CD4-positive, alpha-beta T cell treated with Interleukin-2 at 100 ng/mL for 4 hours (primary cell): ENCODE data around the gene SEMA6B.
"Not testable (repeated sequence)": the region's sequence is repeated elsewhere in the genome, so short reads cannot be mapped to it uniquely, and the experiment has no call there.

Source experiments
- DNase-seq: peaks from one replicate; pipeline ENCODE4 v3.0.0-alpha.2; 2020; ENCODE audit warnings: low spot score

The SEMA6B gene, protein sequence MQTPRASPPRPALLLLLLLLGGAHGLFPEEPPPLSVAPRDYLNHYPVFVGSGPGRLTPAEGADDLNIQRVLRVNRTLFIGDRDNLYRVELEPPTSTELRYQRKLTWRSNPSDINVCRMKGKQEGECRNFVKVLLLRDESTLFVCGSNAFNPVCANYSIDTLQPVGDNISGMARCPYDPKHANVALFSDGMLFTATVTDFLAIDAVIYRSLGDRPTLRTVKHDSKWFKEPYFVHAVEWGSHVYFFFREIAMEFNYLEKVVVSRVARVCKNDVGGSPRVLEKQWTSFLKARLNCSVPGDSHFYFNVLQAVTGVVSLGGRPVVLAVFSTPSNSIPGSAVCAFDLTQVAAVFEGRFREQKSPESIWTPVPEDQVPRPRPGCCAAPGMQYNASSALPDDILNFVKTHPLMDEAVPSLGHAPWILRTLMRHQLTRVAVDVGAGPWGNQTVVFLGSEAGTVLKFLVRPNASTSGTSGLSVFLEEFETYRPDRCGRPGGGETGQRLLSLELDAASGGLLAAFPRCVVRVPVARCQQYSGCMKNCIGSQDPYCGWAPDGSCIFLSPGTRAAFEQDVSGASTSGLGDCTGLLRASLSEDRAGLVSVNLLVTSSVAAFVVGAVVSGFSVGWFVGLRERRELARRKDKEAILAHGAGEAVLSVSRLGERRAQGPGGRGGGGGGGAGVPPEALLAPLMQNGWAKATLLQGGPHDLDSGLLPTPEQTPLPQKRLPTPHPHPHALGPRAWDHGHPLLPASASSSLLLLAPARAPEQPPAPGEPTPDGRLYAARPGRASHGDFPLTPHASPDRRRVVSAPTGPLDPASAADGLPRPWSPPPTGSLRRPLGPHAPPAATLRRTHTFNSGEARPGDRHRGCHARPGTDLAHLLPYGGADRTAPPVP

DNA sequence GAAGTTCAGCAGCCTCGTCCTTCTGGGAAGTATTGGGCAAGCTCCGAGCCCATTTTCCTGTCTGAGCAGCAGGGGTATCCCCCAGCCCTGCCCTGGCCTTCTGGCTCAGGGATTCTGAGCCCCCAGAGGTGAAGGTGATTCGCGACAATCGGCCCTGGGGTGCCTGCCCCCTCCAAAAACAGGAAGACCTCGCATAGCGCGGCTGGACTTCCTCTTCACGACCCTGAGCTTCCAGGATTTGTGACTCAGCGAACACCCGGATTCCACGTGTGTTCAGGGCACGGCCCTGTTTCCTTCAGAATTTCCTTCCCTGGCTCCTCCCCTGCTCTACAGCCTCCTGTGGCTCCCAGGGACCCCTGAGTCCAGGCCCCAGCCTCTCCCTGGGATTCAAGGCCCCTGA lies at the start of gene SEMA6B:
SEMA6B (minus strand) TSS at position 116 of the 400 bp plus-strand sequence. CDS start 1,227 bp downstream, outside the sequence.
- no peak for DNase-seq

DNA sequence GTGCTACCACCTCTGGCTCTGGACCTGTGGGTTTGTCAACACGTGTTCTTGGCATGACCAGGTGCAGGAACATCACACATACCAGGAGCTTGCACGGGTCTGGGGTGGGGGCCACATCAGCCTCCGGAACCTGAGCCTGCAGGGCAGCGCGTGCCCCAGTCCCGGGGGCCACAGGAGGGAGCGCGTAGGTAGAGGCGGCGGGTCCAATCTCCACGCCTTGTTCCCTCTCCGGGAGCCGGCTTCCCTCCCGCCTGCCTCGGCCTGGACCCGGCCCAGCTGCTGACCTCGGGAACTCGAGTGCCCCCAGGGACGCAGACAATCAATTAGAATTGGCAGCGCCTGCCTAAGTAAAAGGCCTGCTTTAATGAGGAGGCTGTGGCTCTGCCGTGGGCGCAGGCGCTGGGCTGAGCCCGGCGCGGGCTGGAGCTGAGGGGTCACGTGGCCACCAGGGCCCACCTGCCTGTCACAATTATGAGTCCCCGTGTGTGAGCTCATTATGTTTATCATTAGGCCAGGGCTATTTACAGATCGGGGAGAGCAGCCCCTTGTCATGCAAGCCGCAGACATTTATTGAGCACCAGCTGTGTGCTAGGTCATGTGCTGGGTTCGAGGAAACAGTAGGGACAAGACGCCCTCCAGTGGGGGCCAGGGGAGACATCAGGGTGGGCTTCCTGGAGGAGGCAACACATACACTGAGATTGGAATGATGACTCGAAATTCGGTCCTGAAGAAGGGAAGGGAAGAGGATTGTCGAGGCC lies 47.6 kb upstream of the SEMA6B start:
- DNase-seq: no peak

DNA sequence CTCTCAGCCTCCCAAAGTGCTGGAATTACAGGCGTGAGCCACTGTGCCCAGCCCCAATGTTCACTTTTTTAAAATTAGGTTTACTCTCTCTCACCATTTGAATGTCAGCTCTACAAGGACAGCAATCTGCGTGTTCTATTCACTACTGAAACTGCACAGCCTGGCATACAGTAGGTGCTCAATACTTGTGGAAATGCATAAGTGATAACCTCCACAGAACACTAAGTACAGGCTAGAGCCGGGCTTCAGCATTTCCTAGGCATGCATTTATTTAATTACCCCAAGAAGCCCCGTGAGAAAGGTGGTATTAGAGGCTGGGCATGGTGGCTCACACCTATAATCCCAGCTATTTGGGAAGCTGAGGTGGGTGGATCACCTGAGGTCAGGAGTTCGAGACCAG lies 46.7 kb upstream of the SEMA6B start:
- no peak for DNase-seq

DNA sequence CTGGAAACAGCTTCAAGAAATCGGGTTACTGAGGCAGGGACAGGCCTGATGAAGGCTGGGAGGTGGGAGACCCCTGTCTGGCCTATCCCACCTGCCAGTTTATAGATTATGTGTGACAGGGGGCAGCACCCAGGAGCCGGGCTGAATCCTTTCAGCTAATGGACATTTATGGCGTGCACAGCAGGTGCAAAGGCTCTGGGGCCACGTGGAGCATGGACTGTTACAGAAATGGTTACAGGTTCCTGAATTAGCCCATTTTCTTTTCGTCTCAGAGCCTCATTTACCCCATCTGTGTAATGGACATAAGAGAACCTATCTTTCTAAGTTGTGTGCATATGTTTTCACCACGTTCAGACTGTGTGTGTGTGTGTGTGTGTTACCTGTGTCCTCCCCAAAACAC lies 45.4 kb upstream of the SEMA6B start:
- DNase-seq: no peak

DNA sequence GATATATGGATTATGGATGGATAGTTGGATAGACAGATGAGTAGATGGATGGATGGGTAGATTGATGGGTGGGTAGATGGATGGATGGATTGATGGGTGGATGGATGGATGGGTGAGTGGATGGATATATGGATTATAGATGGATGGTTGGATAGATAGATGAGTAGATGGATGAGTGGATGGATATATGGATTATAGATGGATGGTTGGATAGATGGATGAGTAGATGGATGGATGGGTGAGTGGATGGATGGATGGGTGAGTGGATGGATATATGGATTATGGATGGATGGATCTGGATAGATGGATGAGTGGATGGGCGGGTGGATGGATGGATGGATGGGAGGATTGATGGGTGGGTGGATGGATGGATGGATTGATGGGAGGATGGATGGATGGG lies 43.4 kb upstream of the SEMA6B start:
- DNase-seq: no peak

DNA sequence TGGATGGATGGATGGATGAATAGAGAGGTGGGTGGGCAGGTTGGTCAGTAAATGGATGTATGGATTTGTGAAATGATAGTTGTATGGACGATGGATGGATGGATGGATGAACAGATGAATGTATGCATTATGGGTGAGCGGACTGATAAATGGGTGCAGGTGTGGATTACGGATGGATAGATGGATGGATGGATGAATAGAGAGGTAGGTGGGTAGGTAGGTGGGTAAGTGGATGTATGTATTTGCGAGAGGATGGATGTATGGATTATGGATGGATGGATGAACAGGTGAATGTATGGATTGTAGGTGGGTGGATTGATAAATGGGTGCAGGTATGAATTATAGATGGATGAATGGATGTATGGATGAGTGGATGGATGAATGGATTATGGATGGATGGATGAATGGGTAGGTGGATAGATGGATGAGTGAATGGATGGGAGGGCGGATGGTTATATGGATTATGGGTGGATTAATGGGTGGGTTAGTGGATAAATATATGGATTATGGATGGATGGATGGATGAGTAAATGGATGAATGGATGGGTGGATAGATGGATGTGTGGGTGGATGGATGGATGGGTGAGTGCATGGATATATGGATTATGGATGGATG lies 42.8 kb upstream of the SEMA6B start:
- DNase-seq: no peak

DNA sequence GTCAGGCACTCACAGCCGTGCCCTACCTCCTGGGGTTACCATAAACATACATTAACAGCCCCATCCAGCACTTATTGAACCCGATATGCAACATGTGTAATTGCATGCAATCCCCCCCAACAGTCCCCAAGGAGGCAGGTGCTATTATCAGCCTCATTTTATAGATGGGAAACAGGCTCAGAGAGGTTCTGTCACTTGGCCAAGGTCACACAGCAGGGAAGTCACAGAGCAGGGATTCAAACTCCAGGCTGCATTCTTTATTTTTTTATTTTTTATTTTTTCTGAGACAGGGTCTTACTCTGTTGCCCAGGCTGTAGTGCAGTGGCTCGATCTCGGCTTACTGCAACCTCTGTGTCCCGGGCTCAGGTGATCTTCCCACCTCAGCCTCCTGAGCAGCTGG lies 41.4 kb upstream of the SEMA6B start:
- DNase-seq: no peak

DNA sequence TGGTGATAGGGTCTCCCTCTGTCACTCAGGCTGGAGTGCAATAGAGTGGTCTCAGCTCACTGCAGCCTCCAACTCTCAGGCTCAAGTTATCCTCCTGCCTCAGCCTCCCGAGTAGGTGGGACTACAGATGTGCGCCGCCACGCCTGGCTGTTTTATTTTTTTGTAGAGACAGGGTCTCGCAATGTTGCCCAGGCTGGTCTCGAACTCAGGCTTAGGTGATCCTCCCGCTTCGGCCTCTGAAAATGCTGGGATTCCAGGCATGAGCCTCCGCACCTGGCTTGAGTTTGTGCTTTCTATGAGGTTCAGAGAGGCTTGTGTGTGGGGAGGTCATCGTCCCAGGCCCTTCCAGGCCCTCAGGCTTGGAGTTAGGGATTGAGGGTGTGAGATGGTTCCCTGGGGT lies 40.6 kb upstream of the SEMA6B start:
- no peak for DNase-seq

DNA sequence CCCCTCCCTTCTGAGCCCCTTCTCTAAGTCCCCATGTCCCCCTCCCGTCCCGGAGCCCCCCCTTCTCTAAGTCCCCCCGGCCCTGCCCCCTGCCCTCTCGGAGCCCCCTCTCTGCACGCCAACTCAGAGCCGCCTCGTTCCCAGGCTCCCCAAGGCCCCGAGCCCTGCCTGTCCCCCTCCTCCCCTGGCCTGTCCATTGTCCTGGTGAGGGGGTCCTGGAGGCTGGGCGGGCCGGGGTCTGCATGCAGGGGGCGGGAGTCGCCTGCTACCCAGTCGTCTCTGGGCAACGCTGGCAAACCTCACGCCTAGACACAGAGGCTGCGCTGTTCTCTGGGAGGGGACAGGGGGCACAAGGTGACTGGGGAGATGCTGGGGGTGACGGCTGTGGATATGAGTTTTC lies 39.2 kb upstream of the SEMA6B start:
- no peak for DNase-seq

DNA sequence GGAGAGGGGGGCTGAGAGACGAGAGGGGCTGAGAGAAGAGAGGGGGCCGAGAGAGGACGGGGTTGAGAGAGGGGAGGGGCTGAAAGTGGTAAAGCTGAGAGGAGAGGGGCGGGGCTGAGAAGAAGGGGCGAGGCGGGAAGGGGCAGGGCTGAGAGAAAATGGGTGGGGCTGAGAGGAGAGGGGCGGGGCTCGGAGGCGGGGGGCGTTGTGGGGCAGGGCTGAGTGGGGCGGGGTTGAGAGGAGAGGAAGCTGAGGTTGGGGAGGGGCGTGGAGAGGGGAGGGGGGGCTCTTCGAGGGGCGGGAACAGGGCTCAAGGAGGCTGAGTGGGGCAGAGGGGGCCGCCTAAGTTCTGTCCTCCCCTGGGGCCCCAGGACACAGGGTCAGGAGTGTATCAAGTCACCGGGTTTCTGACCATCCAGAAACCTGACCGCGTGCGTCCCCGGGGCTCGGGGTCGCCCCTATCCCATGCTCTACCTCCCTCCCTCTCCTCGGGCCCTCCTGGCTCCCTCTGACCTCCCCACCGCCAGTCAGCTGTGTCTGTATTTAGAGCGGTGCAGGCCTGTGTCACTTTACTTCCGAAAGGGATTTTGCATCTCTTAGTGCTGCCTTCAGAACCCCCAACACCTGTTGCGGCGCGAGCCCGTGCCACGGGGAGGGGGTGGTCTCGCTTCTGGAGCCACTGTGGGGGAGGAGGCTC lies 38.6 kb upstream of the SEMA6B start:
- peak; percentile 16 for DNase-seq

DNA sequence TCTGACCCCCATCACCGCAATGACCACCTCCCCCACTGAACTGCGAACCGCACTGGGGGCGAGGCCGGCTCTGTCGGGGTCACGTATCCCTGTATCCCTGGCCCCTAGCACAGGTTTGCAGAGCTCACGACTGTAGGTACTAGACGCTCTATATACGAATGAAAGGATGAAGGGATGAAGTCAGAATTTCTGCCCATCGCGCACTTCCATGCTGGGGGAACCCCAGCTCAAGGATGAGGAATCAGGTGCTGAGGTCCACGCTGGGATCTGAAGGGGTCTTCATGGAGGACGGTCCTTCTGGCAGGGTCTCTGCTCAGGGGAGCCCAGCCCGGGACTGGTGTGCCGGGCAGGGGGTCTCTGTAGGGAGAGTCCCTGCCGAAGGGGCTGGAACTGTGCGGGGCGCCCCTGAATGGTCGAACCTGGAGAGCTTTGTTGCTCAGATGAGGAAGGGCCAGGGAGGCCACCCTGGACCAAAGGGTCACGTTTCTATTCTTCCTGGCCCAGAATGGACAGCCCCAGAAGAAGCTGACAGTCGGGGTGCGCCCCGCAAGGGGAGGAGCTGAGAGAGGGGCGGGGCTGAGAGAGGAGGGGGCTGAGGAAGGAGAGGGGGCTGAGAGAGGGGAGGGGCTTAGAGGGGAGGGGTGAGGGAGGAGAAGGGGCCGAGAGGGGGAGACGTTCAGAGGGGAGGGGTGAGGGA lies 37.9 kb upstream of the SEMA6B start:
- peak; percentile 13 for DNase-seq

DNA sequence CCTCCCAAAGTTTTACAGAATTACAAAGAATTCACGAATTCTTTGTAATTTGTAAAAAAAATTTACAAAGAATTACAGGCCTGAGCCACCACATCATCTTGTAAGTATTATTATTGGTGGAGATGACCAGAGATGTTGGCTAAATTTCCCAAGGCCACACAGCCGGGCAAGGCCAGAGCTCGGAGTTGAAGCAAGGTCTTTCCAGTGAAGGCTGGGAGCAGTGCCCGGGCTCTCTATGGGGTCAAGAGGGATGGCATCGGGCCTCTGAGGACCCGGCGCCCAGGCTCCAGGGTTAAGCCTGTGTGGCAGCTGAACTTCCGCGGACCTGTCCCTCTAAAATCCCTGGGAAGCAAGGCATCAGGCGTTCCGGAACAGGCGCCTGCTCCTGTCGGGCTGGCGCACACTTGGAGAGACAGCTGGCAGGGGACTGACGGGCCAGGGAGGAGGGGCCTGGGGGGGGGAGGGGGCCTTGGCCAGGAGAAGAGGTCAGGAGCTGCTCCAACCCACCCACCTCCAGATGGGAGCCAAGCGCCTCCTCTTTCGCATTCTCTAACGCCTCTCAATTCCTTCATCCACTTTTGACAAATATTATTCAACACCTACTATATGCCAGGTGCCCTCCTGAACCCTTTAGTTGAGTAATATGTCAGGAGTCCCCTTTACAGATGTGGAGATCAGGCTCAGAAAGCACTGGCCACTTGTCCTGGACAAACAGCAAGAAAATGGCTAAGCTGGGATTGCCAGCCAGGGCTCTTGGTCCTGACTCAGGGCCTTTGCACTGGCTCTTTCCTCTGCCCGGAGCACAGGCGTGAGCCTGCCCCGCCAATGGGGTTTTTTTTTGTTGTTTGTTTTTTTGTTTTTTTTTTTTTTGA lies 36.8 kb upstream of the SEMA6B start:
- no peak for DNase-seq

DNA sequence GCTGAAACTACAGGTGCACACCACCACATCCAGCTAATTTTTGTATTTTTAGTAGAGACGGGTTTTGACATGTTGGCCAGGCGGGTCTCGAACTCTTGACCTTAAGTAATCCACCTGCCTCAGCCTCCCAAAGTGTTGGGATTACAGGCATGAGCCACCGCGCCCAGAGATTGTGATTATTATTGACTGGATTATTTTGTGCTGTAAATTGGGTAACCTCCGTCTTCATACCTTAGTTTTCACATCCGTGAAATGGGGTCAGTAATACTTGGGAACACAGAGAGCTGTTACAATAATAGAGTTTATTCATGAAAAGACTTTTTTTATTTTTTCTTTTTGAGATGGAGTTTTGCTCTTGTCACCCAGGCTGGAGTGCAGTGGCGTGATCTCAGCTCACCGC lies 35.7 kb upstream of the SEMA6B start:
- not testable (repeated sequence) for DNase-seq

DNA sequence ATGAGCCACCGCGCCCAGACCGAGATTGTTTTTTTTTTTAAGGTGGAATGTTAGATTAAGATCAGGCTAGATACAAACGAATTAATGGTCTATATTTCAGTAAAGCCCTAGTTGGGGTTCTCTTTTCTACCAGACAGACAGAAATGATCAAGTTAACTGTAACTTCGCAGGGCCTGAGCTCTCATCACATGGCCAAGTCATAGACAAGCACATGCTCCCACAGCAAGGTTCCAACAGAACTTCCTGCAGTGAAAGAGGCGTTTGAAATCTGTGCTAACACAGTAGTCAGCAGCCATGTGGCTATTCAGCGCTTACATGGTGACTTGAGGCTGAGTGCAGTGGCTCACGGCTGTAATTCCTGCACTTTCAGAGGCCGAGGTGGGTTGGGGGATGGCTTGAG lies 34.7 kb upstream of the SEMA6B start:
- no peak for DNase-seq

DNA sequence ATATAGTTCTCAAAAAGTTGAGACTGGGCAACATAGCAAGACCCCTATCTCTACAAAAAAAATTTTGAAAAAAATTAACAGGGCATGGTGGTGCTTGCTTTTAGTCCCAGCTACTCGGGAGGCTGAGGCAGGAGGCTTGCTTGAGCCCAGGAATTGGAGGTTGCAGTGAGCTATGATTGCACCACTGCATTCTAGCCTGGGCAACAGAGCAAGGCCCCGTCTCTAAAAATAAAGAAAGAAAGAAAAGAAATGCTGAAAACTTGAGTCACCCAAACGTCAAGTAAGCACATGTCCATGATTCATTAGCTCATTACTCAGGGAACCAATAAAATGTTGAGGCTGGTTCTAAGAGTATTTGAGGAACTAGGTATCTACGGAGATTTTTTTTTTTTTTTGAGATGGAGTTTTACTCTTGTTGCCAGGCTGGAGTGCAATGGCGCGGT lies 33.9 kb upstream of the SEMA6B start:
- no peak for DNase-seq

DNA sequence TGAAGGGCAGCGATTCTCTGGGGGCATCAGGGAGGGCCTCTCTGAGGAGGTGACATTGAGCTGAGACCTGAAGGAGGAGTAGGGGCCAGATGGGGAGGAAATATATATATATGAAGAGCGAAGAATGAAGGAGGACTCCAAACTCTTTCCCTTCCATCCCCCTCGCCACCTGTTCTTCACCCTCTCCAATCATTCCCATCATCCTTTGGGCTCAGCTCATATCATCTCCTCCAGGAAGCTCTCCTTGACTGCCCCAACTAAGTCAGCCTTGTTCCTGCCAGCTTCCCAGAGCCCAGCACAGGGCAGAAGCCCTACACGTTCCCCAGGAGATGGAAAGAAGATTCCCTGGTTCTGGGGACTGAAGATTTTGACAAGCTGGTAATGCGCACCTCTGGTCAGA lies 33.0 kb upstream of the SEMA6B start:
- no peak for DNase-seq

DNA sequence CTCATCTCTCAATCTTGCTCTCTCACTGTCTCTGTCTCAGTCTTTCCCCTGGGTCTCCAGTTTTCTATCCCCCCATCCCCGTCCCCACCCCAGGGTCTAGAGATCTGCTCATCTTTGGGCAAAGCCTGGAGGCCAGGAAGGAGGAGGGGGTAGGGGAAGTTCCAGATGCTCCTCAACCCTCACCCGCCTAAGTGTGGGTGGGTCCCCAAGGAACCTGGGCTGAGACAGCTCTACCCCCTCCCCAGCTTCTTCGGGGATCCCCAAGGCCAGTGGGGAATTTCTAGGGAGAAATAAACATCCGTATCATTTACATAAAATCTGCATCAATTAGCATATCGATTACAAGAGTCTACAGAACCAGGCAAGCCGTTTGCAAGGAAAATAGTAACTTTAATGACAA lies 31.8 kb upstream of the SEMA6B start:
- no peak for DNase-seq

DNA sequence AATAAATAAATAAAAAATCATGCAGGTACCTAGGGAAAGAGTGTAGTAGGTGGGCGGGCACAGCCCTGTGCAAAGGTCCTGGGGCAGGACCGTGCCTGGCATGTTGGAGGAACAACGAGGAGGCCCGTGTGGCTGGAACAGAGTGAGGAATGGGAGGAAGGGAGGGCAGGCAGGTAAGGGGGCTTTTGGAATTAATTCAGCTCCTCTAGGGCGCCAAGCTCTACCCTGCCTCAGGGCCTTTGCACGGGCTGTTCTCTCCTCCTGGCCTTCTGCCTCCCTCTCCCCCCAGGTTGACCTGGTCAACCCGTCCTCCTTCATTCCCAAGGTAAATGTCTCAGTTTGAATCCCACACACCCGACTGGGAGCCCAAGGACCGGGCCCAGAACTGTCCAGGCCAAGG lies 31.1 kb upstream of the SEMA6B start:
- DNase-seq: no peak

DNA sequence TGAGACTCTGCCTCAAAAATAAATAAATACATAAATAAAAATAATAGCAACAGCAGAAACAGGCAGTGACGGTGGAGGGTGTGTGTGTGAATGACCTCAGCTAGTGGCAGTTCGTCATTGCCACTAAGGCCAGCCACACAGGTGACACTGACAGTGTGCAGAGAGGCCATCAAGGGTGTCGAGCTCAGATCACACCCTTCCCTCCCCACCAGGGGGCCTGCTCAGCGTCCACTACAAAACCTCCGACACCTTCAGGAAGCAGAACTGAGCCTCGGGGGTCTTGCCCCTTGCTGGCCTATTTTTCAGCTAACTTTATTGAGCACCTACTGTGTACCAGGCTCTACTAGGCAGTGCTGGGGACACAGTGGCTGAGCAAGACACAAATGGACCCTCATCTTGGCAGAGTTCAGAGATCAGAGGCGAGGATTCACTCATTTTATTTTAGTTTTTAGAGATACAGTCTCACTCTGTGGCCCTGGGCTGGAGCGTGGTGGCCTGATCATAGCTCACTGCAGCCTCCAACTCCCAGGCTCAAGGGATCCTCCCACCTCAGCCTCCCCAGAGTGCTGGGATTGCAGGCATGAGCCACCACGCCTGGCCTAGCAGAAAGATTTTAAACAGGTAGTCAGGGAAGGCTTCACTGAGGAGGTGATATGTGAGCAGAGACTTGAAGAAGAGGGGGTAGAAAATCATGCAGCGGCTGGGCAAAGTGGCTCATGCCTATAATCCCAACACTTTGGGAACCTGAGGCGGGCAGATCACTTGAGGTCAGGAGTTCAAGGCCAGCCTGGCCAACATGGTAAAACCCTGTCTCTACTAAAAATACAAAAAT lies 30.3 kb upstream of the SEMA6B start:
- peak; percentile 8 for DNase-seq
